ENCODE results near the gene EMC9. TPM values are rescaled to one million over a fixed set of nuclear protein-coding genes. Genes with fewer than 3 reads are reported as not detected.

The EMC9 gene
- total RNA-seq, 1 experiment from 2014 or later: 42.0 TPM

DNA sequence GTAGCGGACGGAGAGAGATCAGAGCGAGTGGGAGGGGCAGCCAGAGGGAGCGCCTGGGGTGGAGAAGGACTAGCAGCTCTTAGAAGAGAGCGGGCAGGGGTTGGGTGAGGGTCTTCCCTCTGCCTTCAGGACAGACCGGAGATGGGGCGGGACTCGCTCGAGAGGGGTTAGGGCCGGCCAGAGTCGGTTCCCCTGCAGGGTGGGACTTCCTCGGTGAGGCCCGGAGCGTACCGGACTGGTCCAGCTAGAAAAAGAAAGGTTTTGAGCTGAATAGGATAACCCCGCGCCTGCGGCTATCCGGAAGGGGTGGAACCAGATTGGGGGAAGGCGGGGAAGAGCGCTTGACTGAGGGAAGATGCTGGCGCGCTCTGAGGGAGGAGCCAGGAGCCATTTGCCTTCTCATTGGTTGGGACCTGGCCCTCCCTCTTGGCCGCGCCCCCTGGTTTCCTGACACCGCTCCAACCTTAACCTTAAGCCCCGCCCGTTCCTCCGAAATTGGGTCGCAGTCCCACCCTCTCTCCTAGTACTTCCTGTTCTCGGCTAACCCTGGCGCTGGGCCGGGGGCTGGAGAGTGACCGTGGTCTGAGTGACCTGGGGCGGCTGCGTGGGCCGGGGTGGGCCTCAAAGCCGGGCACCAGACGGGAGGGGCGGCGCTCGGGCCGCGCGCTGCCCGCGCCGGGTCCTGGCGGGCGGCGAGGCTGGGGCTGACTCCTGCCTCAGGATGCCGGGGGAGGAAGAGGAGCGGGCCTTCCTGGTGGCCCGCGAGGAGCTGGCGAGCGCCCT, 5.8 kb upstream of the EMC9 start, which contains the start of gene RNF31 (continued):
- TF ChIP-seq, protein P1, sequence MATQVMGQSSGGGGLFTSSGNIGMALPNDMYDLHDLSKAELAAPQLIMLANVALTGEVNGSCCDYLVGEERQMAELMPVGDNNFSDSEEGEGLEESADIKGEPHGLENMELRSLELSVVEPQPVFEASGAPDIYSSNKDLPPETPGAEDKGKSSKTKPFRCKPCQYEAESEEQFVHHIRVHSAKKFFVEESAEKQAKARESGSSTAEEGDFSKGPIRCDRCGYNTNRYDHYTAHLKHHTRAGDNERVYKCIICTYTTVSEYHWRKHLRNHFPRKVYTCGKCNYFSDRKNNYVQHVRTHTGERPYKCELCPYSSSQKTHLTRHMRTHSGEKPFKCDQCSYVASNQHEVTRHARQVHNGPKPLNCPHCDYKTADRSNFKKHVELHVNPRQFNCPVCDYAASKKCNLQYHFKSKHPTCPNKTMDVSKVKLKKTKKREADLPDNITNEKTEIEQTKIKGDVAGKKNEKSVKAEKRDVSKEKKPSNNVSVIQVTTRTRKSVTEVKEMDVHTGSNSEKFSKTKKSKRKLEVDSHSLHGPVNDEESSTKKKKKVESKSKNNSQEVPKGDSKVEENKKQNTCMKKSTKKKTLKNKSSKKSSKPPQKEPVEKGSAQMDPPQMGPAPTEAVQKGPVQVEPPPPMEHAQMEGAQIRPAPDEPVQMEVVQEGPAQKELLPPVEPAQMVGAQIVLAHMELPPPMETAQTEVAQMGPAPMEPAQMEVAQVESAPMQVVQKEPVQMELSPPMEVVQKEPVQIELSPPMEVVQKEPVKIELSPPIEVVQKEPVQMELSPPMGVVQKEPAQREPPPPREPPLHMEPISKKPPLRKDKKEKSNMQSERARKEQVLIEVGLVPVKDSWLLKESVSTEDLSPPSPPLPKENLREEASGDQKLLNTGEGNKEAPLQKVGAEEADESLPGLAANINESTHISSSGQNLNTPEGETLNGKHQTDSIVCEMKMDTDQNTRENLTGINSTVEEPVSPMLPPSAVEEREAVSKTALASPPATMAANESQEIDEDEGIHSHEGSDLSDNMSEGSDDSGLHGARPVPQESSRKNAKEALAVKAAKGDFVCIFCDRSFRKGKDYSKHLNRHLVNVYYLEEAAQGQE (IDR thresholded peaks at IDR 0.05; ENCODE audit: low read depth): no peak
- TF ChIP-seq, protein P2, sequence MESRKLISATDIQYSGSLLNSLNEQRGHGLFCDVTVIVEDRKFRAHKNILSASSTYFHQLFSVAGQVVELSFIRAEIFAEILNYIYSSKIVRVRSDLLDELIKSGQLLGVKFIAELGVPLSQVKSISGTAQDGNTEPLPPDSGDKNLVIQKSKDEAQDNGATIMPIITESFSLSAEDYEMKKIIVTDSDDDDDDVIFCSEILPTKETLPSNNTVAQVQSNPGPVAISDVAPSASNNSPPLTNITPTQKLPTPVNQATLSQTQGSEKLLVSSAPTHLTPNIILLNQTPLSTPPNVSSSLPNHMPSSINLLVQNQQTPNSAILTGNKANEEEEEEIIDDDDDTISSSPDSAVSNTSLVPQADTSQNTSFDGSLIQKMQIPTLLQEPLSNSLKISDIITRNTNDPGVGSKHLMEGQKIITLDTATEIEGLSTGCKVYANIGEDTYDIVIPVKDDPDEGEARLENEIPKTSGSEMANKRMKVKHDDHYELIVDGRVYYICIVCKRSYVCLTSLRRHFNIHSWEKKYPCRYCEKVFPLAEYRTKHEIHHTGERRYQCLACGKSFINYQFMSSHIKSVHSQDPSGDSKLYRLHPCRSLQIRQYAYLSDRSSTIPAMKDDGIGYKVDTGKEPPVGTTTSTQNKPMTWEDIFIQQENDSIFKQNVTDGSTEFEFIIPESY (IDR thresholded peaks at IDR 0.05; ENCODE audit: extremely low read depth, insufficient replicate concordance, low read length): no peak
- TF ChIP-seq CBX3 (IDR thresholded peaks at IDR 0.05; ENCODE audit: low read depth) (no peak), EZH2 (IDR thresholded peaks at IDR 0.05) (no peak), ZFX (IDR thresholded peaks at IDR 0.05) (peak; percentile 84), CEBPB (IDR thresholded peaks at IDR 0.05; ENCODE audit: low read depth) (no peak), POLR2AphosphoS5 (IDR thresholded peaks at IDR 0.05; ENCODE audit: low read depth, low read length) (peak; percentile 76), EZH2phosphoT487 (IDR thresholded peaks at IDR 0.05; ENCODE audit: borderline replicate concordance) (no peak)
